PFSK-1 (cell line): ENCODE measurements around the gene TBRG4.

Experiments
- POLR2AphosphoS5 ChIP-seq: IDR thresholded peaks from 2 replicates; pipeline ENCODE4 v1.6.1; 2012; ENCODE audit warnings: low read depth, mild to moderate bottlenecking, control low read depth, low read length, moderate library complexity
- SIN3A ChIP-seq: IDR thresholded peaks from 2 replicates; pipeline ENCODE4 v1.6.1; 2012; ENCODE audit warnings: mild to moderate bottlenecking, low read length, moderate library complexity, borderline replicate concordance; ENCODE audit not compliant: insufficient read depth
- TF ChIP-seq, protein P1 (sequence below), 2 experiments: IDR thresholded peaks; 2 replicates each; pipeline versions ENCODE4 v1.6.1 to v1.8.0; 2011 to 2012; ENCODE audit warnings: low read depth in 2 of 2, low read length in 2 of 2, control low read depth in 1 of 2, inconsistent platforms in 1 of 2, mild to moderate bottlenecking in 1 of 2, moderate library complexity in 1 of 2; ENCODE audit not compliant: insufficient read depth in 1 of 2

- TF ChIP-seq POLR2AphosphoS5 (no peak), SIN3A (no peak)
- TF ChIP-seq, protein P1, sequence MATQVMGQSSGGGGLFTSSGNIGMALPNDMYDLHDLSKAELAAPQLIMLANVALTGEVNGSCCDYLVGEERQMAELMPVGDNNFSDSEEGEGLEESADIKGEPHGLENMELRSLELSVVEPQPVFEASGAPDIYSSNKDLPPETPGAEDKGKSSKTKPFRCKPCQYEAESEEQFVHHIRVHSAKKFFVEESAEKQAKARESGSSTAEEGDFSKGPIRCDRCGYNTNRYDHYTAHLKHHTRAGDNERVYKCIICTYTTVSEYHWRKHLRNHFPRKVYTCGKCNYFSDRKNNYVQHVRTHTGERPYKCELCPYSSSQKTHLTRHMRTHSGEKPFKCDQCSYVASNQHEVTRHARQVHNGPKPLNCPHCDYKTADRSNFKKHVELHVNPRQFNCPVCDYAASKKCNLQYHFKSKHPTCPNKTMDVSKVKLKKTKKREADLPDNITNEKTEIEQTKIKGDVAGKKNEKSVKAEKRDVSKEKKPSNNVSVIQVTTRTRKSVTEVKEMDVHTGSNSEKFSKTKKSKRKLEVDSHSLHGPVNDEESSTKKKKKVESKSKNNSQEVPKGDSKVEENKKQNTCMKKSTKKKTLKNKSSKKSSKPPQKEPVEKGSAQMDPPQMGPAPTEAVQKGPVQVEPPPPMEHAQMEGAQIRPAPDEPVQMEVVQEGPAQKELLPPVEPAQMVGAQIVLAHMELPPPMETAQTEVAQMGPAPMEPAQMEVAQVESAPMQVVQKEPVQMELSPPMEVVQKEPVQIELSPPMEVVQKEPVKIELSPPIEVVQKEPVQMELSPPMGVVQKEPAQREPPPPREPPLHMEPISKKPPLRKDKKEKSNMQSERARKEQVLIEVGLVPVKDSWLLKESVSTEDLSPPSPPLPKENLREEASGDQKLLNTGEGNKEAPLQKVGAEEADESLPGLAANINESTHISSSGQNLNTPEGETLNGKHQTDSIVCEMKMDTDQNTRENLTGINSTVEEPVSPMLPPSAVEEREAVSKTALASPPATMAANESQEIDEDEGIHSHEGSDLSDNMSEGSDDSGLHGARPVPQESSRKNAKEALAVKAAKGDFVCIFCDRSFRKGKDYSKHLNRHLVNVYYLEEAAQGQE (IDR thresholded peaks at IDR 0.05; ENCODE audit: insufficient read depth in 1 of 2, low read depth in 2 of 2, low read length in 2 of 2), result no peak
These were observed 9.7 kb downstream of the TBRG4 start for GRCh38 chr7:45101748-45102147.
